Endothelial cell of umbilical vein (primary cell): Measurements from ENCODE around the gene TAX1BP3. TPM values are rescaled to one million over a fixed set of nuclear protein-coding genes. Genes with fewer than 3 reads are reported as not detected.

Experiments
- BruUV-seq: library from RNA; stranded (reverse); fragments of 400-500 nt; replicated peaks from 2 replicates; lab custom pipeline; 2021; lab: Mats Ljungman, UMichigan
- CTCF ChIA-PET: fragments of 300-600, 350-600 bp; sonication (Branson Sonifier 250); formaldehyde crosslinking; loops from one replicate; lab custom pipeline; 2021; ENCODE audit warnings: antibody characterized with exemption, inconsistent platforms; lab: Charles Lee
- POLR2A ChIA-PET: fragments of 300-600, 350-600 bp; sonication (Branson Sonifier 250); formaldehyde crosslinking; loops from one replicate; lab custom pipeline; 2021; ENCODE audit warnings: antibody characterized with exemption, inconsistent platforms; lab: Charles Lee
- DNase-seq: peaks from one replicate; pipeline ENCODE4 v3.0.0-alpha.2; 2011; ENCODE audit warnings: low read depth, low spot score
- FAIRE-seq: peaks from 2 replicates; lab custom pipeline; 2011; peaks lifted over from hg19 to GRCh38; lab: Jason Lieb, UNC
- H2AFZ ChIP-seq: 2 replicates; pipeline ENCODE4 v1.6.0; 2012; ENCODE audit warnings: low read depth, low read length, control low read depth, inconsistent platforms
- H3K27ac ChIP-seq: 2 replicates; pipeline ENCODE4 v1.5.1; 2011; ENCODE audit warnings: low read depth, mild to moderate bottlenecking, control low read depth, low read length, moderate library complexity; ENCODE audit not compliant: insufficient read depth
- H3K27me3 ChIP-seq, 2 experiments: 2 replicates each; pipeline versions ENCODE4 v1.6.0 to v1.6.1; 2011; ENCODE audit warnings: low read length in 2 of 2, mixed read lengths in 1 of 2; ENCODE audit not compliant: control insufficient read depth in 2 of 2, insufficient read depth in 2 of 2
- H3K36me3 ChIP-seq, 2 experiments: 2 replicates in 1 of 2; 3 replicates in 1 of 2; pipeline ENCODE4 v1.5.1; 2011; ENCODE audit warnings: low read length in 2 of 2, mild to moderate bottlenecking in 1 of 2, moderate library complexity in 1 of 2; ENCODE audit not compliant: control insufficient read depth in 2 of 2, insufficient read depth in 2 of 2; ENCODE audit errors: extremely low read depth in 1 of 2
- H3K4me1 ChIP-seq: 3 replicates; pipeline ENCODE4 v1.5.1; 2011; ENCODE audit warnings: mild to moderate bottlenecking, low read length; ENCODE audit not compliant: control insufficient read depth, insufficient read depth; ENCODE audit errors: extremely low read depth
- H3K4me2 ChIP-seq: 2 replicates; pipeline ENCODE4 v1.6.1; 2011; ENCODE audit warnings: low read length, control low read depth, mixed read lengths; ENCODE audit not compliant: insufficient read depth
- H3K4me3 ChIP-seq, 3 experiments: fragments of 200-600 bp in 1 of 3; sonication (generic), shearing (Covaris generic) in 1 of 3; replicated peaks in 1 of 3; 2 replicates each; pipeline ENCODE4 v1.5.1; 2011 to 2016; ENCODE audit warnings: control low read depth in 3 of 3, low read length in 3 of 3, mild to moderate bottlenecking in 2 of 3, inconsistent platforms in 1 of 3, low read depth in 1 of 3, moderate library complexity in 1 of 3; ENCODE audit not compliant: insufficient read depth in 1 of 3
- H3K79me2 ChIP-seq: 2 replicates; pipeline ENCODE4 v1.6.0; 2012; ENCODE audit warnings: low read length, inconsistent platforms; ENCODE audit not compliant: control insufficient read depth, insufficient read depth
- H3K9ac ChIP-seq: replicated peaks from 2 replicates; pipeline ENCODE3; 2011; ENCODE audit warnings: low read length, control low read depth; ENCODE audit not compliant: insufficient read depth; ENCODE audit errors: extremely low read depth
- H3K9me1 ChIP-seq: replicated peaks from 3 replicates; pipeline ENCODE4 v1.6.0; 2011; ENCODE audit warnings: mild to moderate bottlenecking, low read length; ENCODE audit not compliant: control insufficient read depth, insufficient read depth; ENCODE audit errors: extremely low read depth
- H3K9me3 ChIP-seq: replicated peaks from 2 replicates; pipeline ENCODE4 v1.5.1; 2012; ENCODE audit warnings: low read length, inconsistent platforms; ENCODE audit not compliant: control insufficient read depth, insufficient read depth
- H4K20me1 ChIP-seq: replicated peaks from 2 replicates; pipeline ENCODE3; 2011; ENCODE audit warnings: mild to moderate bottlenecking, low read length; ENCODE audit not compliant: control insufficient read depth, insufficient read depth; ENCODE audit errors: extremely low read depth
- CTCF ChIP-seq, 2 donors: IDR thresholded peaks; 1 replicate in 1 of 2; 2 replicates in 1 of 2; pipeline ENCODE4 v1.5.1; 2011; ENCODE audit warnings: low read length in 2 of 2, mild to moderate bottlenecking in 2 of 2, moderate library complexity in 2 of 2, control low read depth in 1 of 2, inconsistent platforms in 1 of 2, low read depth in 1 of 2; ENCODE audit not compliant: insufficient read depth in 1 of 2; ENCODE audit errors: extremely low read depth in 1 of 2
- EZH2 ChIP-seq: IDR thresholded peaks from 2 replicates; pipeline ENCODE4 v1.6.1; 2012; ENCODE audit warnings: borderline replicate concordance, low read depth, mild to moderate bottlenecking, moderate library complexity, low read length, inconsistent platforms; ENCODE audit not compliant: severe bottlenecking
- FOS ChIP-seq: IDR thresholded peaks from 2 replicates; pipeline ENCODE4 v1.6.1; 2011; ENCODE audit warnings: mild to moderate bottlenecking, low read length, moderate library complexity, borderline replicate concordance; ENCODE audit not compliant: insufficient read depth
- GATA2 ChIP-seq: IDR thresholded peaks from 2 replicates; pipeline ENCODE4 v1.7.0; 2011; ENCODE audit warnings: low read depth, mild to moderate bottlenecking, moderate library complexity, mixed read lengths, low read length; ENCODE audit not compliant: insufficient read length, insufficient read depth
- JUN ChIP-seq: IDR thresholded peaks from 2 replicates; pipeline ENCODE4 v1.6.1; 2011; ENCODE audit warnings: borderline replicate concordance, low read depth; ENCODE audit not compliant: insufficient read length, insufficient read depth
- MYC ChIP-seq: IDR thresholded peaks from one replicate; pipeline ENCODE4 v1.6.1; 2011; ENCODE audit warnings: mild to moderate bottlenecking, low read depth, low read length
- POLR2A ChIP-seq: IDR thresholded peaks from 2 replicates; pipeline ENCODE4 v1.6.1; 2012; ENCODE audit warnings: low read depth, mild to moderate bottlenecking, control low read depth, low read length
- POLR2AphosphoS5 ChIP-seq: IDR thresholded peaks from 2 replicates; pipeline ENCODE4 v1.6.1; 2012; ENCODE audit warnings: low read depth, mild to moderate bottlenecking, control low read depth, low read length, moderate library complexity; ENCODE audit not compliant: insufficient read depth
- dilution Hi-C: fragments of 300-500 bp; cut with MboI; formaldehyde crosslinking; loops from one replicate; pipeline ENCODE4 v1.15.0; 2019; ENCODE audit warnings: low sequenced_read_pairs; ENCODE audit not compliant: extremely low pct_ligation_motif_present
- intact Hi-C: fragments of 100-400 bp; cut with micrococcal nuclease; formaldehyde crosslinking; loops from one replicate; pipeline ENCODE4 v1.10.0; 2022
- polyA plus RNA-seq, 4 experiments: library from polyadenylated mRNA; depleted of rRNA in 3 of 4; stranded (reverse) in 3 of 4; unstranded in 1 of 4; fragments of >200 nt; gene quantifications; 2 replicates each; pipeline versions ENCODE4 v1.2.1 to v1.2.3, GENCODE V29; 2011 to 2012; ENCODE audit warnings: missing spikeins in 1 of 4
- total RNA-seq: library from RNA; stranded (reverse); gene quantifications from 2 replicates; pipeline ENCODE4 v1.2.3, GENCODE V29; 2021
- TF ChIP-seq, protein P1 (sequence below): IDR thresholded peaks from 2 replicates; pipeline ENCODE4 v1.6.1; 2011; ENCODE audit not compliant: insufficient read depth, insufficient read length

Gene TAX1BP3
- total and polyA plus RNA-seq, 2 donors (not counting 3 experiments of a cell fraction or from before 2014, with no cell fraction given) = 254 to 315 TPM

GRCh38 chr17:3630781-3631180, 37.6 kb downstream of the TAX1BP3 start:
- Histone ChIP-seq H4K20me1 (no peaks in the 10 kb centered on the region), H3K27ac (no peak overlapping the region), H3K4me1 (peaks cover 6% of the 10 kb centered on the region), H3K4me3 (no peak overlapping the region), H3K9ac (no peak overlapping the region), H3K4me2 (no peak overlapping the region), H3K36me3 (peaks cover 0 to 9% of the 10 kb centered on the region in 2 experiments), H2AFZ (no peak overlapping the region), H3K9me1 (no peaks in the 10 kb centered on the region), H3K27me3 (no peaks in the 10 kb centered on the region), H3K79me2 (peaks cover 14% of the 10 kb centered on the region), H3K9me3 (no peaks in the 10 kb centered on the region)
- ChIA-PET CTCF (no interaction called here), POLR2A (no interaction called here)
- TF ChIP-seq GATA2 = no peak
- TF ChIP-seq, protein P1, sequence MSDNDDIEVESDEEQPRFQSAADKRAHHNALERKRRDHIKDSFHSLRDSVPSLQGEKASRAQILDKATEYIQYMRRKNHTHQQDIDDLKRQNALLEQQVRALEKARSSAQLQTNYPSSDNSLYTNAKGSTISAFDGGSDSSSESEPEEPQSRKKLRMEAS = no peak
- TF ChIP-seq MYC = no peak
- TF ChIP-seq POLR2A = no peak
- no peak for TF ChIP-seq CTCF (IDR thresholded peaks at IDR 0.05; ENCODE audit: extremely low read depth in 1 of 2, insufficient read depth in 1 of 2, low read depth in 1 of 2, low read length in 2 of 2)
- TF ChIP-seq JUN = no peak
- no peak for TF ChIP-seq EZH2
- no peak for TF ChIP-seq POLR2AphosphoS5
- no peak for TF ChIP-seq FOS
- intact Hi-C loops (no loop called here), dilution Hi-C loops (no loop called here)
- DNase-seq = no peak
- BruUV-seq = no TSS peak
- FAIRE-seq = no peak
